Smooth muscle cell (in vitro differentiated cells): ENCODE results near the gene RAC2. TPM values are rescaled to one million over a fixed set of nuclear protein-coding genes. Genes with fewer than 3 reads are reported as not detected.

ENCODE experiments used
- DNase-seq: peaks from one replicate; lab custom pipeline; 2025; ENCODE audit not compliant: unreplicated experiment; lab: John Stamatoyannopoulos, UW
- H2AFZ ChIP-seq: fragments of 200-600 bp; sonication (generic); 2 replicates; pipeline ENCODE4 v1.6.0; 2016; ENCODE audit warnings: antibody characterized with exemption, low read depth, mild to moderate bottlenecking
- H3F3A ChIP-seq: fragments of 200-600 bp; sonication (generic); 2 replicates; pipeline ENCODE4 v1.6.0; 2017; ENCODE audit warnings: antibody characterized with exemption, low read depth
- H3K27ac ChIP-seq: fragments of 200-600 bp; sonication (generic); 2 replicates; pipeline ENCODE4 v1.5.1; 2016; ENCODE audit warnings: low read depth, mild to moderate bottlenecking
- H3K27me3 ChIP-seq: fragments of 200-600 bp; sonication (generic); 2 replicates; pipeline ENCODE4 v1.6.1; 2016; ENCODE audit warnings: low read depth, mild to moderate bottlenecking
- H3K36me3 ChIP-seq: fragments of 200-600 bp; sonication (generic); 2 replicates; pipeline ENCODE4 v1.5.1; 2016; ENCODE audit warnings: low read depth
- H3K4me1 ChIP-seq: fragments of 200-600 bp; sonication (generic); 2 replicates; pipeline ENCODE4 v1.5.1; 2016; ENCODE audit warnings: low read depth
- H3K4me2 ChIP-seq: fragments of 200-600 bp; sonication (generic); 2 replicates; pipeline ENCODE4 v1.6.0; 2016; ENCODE audit warnings: mild to moderate bottlenecking
- H3K4me3 ChIP-seq: fragments of 200-600 bp; sonication (generic); 2 replicates; pipeline ENCODE4 v1.5.1; 2016; ENCODE audit warnings: mild to moderate bottlenecking
- H3K79me2 ChIP-seq: fragments of 200-600 bp; sonication (generic); 2 replicates; pipeline ENCODE4 v1.6.0; 2016; ENCODE audit warnings: low read depth, mild to moderate bottlenecking
- H3K9ac ChIP-seq: fragments of 200-600 bp; sonication (generic); 2 replicates; pipeline ENCODE4 v1.6.0; 2016; ENCODE audit warnings: low read depth
- H3K9me3 ChIP-seq: fragments of 200-600 bp; sonication (generic); replicated peaks from 2 replicates; pipeline ENCODE4 v1.5.1; 2016; ENCODE audit warnings: low read depth
- H4K20me1 ChIP-seq: fragments of 200-600 bp; sonication (generic); 2 replicates; pipeline ENCODE4 v1.6.0; 2016; ENCODE audit warnings: low read depth
- WGBS: methylation state at CpG from one replicate; pipeline ENCODE4 v1.1.7; 2016; ENCODE audit warnings: low lambda C conversion rate; 5-methylcytosine and 5-hydroxymethylcytosine counted together
- polyA plus RNA-seq: library from polyadenylated mRNA; unstranded; fragments of >200 nt; fragmentation: Nextera tagmentation; extraction: Ambion mirVana; gene quantifications from 2 replicates; pipeline ENCODE4 v1.2.1, GENCODE V29; 2016
- total RNA-seq: library from RNA; depleted of rRNA; stranded (reverse); fragments of >200 nt; gene quantifications from 2 replicates; pipeline ENCODE4 v1.2.3, GENCODE V29; 2014
- TF ChIP-seq, protein P1 (sequence below): fragments of 200-600 bp; sonication (generic); IDR thresholded peaks from 2 replicates; pipeline ENCODE4 v1.5.1; 2017; ENCODE audit warnings: borderline replicate concordance, mild to moderate bottlenecking, antibody characterized with exemption; ENCODE audit not compliant: insufficient read depth, poor library complexity, severe bottlenecking

Gene RAC2
- total and polyA plus RNA-seq, 2 experiments from 2014 or later, result 3.6 to 4.0 TPM

DNA sequence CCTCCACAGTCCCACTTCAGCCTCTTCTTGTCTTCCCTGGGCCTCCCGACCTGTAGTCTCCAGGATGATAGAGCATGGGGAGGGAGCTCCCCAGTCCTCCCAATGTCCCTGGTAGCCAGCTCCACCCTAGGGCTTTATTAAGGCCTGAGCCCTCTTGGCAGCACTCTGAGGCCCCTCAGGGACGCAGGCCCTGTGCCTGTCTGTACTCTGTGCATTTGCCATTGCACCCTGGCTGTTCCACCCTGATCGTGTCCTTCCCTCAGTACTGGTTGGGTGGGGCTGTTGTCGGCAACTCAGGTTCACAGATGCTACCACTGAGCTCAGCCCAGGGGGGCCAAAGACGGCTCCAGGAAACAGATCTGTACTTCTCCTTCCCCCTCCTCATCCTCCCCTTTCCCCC lies 39.0 kb downstream of the RAC2 start:
- Histone ChIP-seq H3K4me3 (no peak overlapping the region), H2AFZ (no peak overlapping the region), H4K20me1 (no peaks in the 10 kb centered on the region), H3K79me2 (no peaks in the 10 kb centered on the region), H3F3A (no peaks in the 10 kb centered on the region), H3K4me1 (no peaks in the 10 kb centered on the region), H3K4me2 (no peak overlapping the region), H3K36me3 (no peaks in the 10 kb centered on the region), H3K9me3 (no peaks in the 10 kb centered on the region), H3K9ac (no peak overlapping the region), H3K27ac (no peak overlapping the region), H3K27me3 (no peaks in the 10 kb centered on the region)
- TF ChIP-seq, protein P1, sequence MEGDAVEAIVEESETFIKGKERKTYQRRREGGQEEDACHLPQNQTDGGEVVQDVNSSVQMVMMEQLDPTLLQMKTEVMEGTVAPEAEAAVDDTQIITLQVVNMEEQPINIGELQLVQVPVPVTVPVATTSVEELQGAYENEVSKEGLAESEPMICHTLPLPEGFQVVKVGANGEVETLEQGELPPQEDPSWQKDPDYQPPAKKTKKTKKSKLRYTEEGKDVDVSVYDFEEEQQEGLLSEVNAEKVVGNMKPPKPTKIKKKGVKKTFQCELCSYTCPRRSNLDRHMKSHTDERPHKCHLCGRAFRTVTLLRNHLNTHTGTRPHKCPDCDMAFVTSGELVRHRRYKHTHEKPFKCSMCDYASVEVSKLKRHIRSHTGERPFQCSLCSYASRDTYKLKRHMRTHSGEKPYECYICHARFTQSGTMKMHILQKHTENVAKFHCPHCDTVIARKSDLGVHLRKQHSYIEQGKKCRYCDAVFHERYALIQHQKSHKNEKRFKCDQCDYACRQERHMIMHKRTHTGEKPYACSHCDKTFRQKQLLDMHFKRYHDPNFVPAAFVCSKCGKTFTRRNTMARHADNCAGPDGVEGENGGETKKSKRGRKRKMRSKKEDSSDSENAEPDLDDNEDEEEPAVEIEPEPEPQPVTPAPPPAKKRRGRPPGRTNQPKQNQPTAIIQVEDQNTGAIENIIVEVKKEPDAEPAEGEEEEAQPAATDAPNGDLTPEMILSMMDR, result no peak
- no peak for DNase-seq
- WGBS, result 91% methylated on average over 5 of the region's 5 CpGs

DNA sequence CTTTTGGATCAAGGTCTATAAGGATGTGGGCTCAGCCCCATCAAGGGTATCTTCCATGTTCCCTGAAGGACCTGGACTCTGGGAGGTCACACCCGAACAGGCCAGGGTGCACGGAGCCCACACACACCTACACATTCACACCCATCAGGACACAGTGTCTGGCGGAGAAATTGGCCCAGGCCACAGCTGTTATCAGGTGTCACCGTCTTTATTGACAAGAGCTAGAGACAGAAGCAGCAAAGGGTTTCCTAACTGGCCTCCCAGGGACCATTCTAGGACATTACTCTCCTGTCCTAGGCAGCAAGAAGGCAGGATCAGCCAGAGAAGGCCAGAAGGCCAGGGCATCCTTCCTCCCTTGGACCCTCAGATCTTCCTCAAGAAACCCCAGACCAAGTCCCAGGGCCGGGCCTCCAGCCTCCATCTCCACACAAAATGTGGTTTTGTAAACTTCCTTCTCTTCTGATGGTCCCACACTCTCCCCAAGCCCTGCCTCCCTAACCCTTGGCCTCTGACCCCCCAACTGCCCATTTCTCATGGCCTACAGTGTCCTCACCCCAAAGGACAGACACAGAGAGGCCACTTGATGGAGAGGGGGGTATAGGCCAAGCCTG lies 39.9 kb downstream of the RAC2 start:
- Histone ChIP-seq H2AFZ (no peak overlapping the region), H3K36me3 (no peaks in the 10 kb centered on the region), H3K79me2 (no peaks in the 10 kb centered on the region), H3K4me3 (no peak overlapping the region), H4K20me1 (no peaks in the 10 kb centered on the region), H3K9ac (no peak overlapping the region), H3K4me2 (no peak overlapping the region), H3K27ac (no peak overlapping the region), H3K27me3 (no peaks in the 10 kb centered on the region), H3K4me1 (no peaks in the 10 kb centered on the region), H3K9me3 (no peaks in the 10 kb centered on the region), H3F3A (no peaks in the 10 kb centered on the region)
- WGBS, result 81% methylated on average over 5 of the region's 5 CpGs
- no peak for DNase-seq
- TF ChIP-seq, protein P1, result no peak

DNA sequence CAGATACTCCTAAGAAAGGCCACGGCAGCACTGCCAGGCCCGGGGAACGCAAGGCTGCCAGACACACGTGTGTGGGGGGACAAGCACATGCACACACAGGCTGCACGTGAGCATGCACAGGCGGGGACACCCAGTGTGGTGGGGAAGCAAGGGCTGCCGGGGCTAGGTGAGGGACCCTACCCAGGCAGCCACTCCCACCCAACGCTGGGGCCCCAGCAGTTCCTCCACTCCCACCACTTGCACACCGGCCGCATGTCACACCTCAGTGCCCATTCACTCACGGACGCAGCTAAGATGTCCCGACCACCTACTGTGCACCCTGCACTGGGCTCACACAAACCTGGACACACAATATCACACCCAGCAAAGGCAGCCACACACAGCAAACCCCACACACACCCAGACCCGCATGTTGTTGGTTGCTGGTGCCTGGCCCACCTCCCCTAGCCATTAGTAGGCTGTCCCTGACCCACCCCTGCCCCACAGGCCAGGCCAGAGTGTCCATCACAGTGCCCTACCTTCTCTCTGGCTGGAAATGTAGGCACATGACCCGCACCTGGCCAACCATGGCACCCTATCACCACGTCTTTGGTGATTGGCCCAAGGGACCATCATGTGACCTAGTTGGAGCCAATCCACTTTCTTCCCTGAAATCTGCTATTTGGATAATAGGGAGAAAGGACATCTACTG lies 40.6 kb downstream of the RAC2 start:
- H3K79me2 ChIP-seq, result no peaks in the 10 kb centered on the region
- no peak for DNase-seq
- H3K9ac ChIP-seq, result no peak overlapping the region
- no peaks in the 10 kb centered on the region for H3K27me3 ChIP-seq
- no peaks in the 10 kb centered on the region for H3K36me3 ChIP-seq
- TF ChIP-seq, protein P1, result no peak
- H3K9me3 ChIP-seq, result no peaks in the 10 kb centered on the region
- no peak overlapping the region for H3K4me3 ChIP-seq
- 88% methylated on average over 16 of the region's 16 CpGs for WGBS
- no peak overlapping the region for H2AFZ ChIP-seq
- no peaks in the 10 kb centered on the region for H3K4me1 ChIP-seq
- no peaks in the 10 kb centered on the region for H4K20me1 ChIP-seq
- no peak overlapping the region for H3K4me2 ChIP-seq
- H3F3A ChIP-seq, result peaks cover 5% of the 10 kb centered on the region
- no peak overlapping the region for H3K27ac ChIP-seq

DNA sequence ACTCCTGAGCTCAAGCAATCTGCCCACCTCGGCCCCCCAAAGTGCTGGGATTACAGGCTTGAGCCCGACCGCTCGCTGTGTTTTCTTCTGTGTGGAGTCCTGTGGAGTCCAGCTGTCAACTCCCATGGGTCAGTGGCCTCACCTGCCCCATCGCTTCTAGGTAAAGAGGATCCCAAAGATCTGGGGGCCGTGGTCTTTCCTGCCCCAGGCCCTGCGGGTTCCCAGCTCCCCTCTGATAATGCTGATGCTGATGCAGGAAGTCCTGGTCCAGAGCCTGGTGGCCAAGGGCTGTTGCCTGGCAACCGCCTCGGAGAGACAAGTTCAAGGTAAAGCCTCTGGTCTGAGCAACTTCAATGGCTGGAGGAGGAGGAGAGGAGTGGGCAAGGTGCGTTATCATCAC lies 41.4 kb downstream of the RAC2 start:
- no peaks in the 10 kb centered on the region for H3K36me3 ChIP-seq
- H3K4me1 ChIP-seq, result no peaks in the 10 kb centered on the region
- H3F3A ChIP-seq, result peaks cover 10% of the 10 kb centered on the region
- TF ChIP-seq, protein P1, result no peak
- DNase-seq, result no peak
- 88% methylated on average over 9 of the region's 10 CpGs for WGBS
- no peaks in the 10 kb centered on the region for H4K20me1 ChIP-seq
- no peaks in the 10 kb centered on the region for H3K79me2 ChIP-seq
- H2AFZ ChIP-seq, result no peak overlapping the region
- H3K9me3 ChIP-seq, result no peaks in the 10 kb centered on the region
- H3K4me2 ChIP-seq, result no peak overlapping the region
- H3K27me3 ChIP-seq, result no peaks in the 10 kb centered on the region
- no peak overlapping the region for H3K4me3 ChIP-seq
- H3K27ac ChIP-seq, result no peak overlapping the region
- no peak overlapping the region for H3K9ac ChIP-seq
